ENCODE results near the gene TMEM205.

Gene TMEM205

DNA sequence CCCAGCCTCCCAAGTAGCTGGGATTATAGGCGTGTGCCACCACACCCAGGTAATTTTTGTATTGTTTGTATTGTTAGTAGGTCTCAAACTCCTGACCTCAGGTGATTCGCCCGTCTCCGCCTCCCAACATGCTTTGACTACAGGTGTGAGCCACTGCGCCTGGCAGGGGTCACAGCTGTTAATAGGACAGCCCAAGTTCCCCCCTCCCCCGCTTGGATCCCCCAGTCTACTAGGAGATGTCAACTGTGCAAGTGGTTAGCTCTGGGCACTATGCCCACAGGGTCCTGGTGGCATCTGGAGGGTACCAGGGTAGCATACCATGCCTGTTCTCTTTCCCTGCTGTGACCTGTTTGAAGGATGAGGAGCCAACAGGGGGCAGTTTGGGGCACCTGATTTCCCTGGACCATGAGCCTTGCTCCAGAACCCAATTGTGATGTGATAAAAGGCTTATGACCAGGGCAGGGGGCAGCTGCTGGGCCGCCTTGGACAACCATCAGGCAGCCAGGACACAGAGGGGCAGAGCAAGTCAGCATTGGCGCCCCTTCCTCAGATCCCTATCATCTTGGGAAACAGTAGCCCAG lies 50.3 kb downstream of the TMEM205 start, which contains the start of gene TSPAN16:
Gene TSPAN16 (plus strand): TSS at position 496 of the 581 bp plus-strand sequence. CDS start 138 bp downstream, outside the sequence.
- DNase-seq = peak in 1 of 2 experiments; percentile 63

DNA sequence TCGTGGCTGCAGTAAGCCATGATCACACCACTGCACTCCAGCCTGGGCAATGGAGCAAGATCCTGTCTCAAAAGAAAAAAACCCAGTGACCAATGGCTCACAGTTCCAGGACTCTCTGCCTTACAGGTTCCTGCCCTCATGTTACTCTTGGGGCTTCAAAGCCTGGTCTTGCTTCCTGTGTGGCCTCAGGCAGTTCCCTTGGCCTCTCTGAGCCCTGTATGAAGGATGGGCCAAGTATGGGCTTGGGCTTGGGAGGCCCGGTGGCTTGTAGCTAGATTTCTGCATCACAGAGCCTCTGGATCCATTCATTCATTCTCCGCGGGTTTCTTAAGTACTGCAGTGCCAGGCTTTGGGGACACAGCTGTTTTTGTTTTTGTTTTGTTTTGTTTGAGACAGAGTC lies 50.9 kb downstream of the TMEM205 start:
- DNase-seq = no peak

DNA sequence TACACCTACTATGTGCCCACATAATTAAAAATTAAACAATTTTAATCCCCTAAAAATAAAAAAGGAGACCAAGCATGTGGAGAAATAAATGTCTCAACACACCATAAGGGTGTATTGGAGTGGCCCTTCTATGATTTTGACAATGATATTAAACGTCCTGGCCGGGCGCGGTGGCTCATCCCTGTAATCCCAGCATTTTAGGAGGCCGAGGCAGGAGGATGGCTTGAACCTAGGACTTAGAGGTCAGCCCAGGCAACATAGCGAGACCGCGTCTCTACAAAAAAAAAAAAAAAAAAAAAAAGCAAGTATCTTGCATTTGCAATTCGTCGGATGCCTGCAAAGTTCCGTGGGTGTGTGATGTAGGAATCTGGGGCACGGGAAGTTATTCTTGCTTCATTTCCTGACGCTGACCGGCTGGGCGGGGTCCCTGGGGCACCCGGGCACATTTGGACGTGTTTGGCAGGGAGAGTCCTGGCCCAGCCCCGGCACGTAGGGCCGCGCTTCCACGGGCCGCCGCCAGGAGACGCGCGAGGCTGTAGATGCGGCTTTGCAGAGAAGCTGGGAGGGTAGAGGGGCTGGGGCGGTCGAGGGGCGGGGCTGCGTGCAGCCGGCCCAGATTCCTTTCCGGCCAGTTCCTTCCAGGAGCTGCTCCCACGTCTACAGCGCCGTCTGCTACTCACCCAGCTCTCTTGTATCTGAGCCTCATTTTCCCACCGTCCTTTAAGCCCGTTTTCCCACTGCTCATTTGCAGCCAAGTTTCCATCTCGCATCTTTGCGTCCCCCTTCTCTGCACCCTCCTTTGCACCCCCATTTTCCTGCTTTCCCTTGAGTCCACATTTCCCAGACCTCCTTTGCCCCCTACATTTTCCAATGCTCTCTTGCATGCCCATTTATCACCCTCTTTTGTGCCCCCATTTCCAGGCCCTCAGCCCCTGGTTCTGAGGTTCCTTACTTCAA lies 52.4 kb downstream of the TMEM205 start:
- peak; percentile 47 to 81 for DNase-seq

Data from NCI-H526 (cell line).